ENCODE data around the gene CD3E. TPM values are rescaled to one million over a fixed set of nuclear protein-coding genes. Genes with fewer than 3 reads are reported as not detected.

CD3E gene
- total RNA-seq, 4 donors from 2014 or later = 0.48 to 2.4 TPM; not detected in 2

- Histone ChIP-seq H3K36me3 (no peaks in the 10 kb centered on the region), H3K27ac (no peak overlapping the region), H3K27me3 (no peaks in the 10 kb centered on the region), H3K4me3 (no peak overlapping the region), H3K9me3 (no peaks in the 10 kb centered on the region), H3K4me1 (no peaks in the 10 kb centered on the region)
- no peak for DNase-seq
- intact Hi-C loops (cut with DNase I; ENCODE audit: low total_unique reads) = no loop called here
- no peak for TF ChIP-seq CTCF (IDR thresholded peaks at IDR 0.05)
- TF ChIP-seq POLR2A (IDR thresholded peaks at IDR 0.05) = no peak
These were observed 9.3 kb upstream of the CD3E start for GRCh38 chr11:118295199-118295598.

GRCh38 chr11:118295815-118296454 lies 8.6 kb upstream of the CD3E start:
- intact Hi-C loops (cut with DNase I; ENCODE audit: low total_unique reads) = no loop called here
- TF ChIP-seq POLR2A (IDR thresholded peaks at IDR 0.05) (no peak), CTCF (IDR thresholded peaks at IDR 0.05) (peak in 1 of 4 experiments; percentile 33)
- no peak overlapping the region for H3K27ac ChIP-seq
- H3K27me3 ChIP-seq = no peaks in the 10 kb centered on the region
- no peak overlapping the region for H3K4me3 ChIP-seq
- H3K9me3 ChIP-seq = no peaks in the 10 kb centered on the region
- no peaks in the 10 kb centered on the region for H3K4me1 ChIP-seq
- no peaks in the 10 kb centered on the region for H3K36me3 ChIP-seq
- no peak for DNase-seq

GRCh38 chr11:118301600-118302195 lies 2.8 kb upstream of the CD3E start:
- H3K27ac ChIP-seq = no peak overlapping the region
- no peaks in the 10 kb centered on the region for H3K9me3 ChIP-seq
- no peaks in the 10 kb centered on the region for H3K4me1 ChIP-seq
- no peaks in the 10 kb centered on the region for H3K27me3 ChIP-seq
- TF ChIP-seq CTCF (IDR thresholded peaks at IDR 0.05) = no peak
- TF ChIP-seq POLR2A (IDR thresholded peaks at IDR 0.05) = no peak
- no peaks in the 10 kb centered on the region for H3K36me3 ChIP-seq
- H3K4me3 ChIP-seq = no peak overlapping the region
- no peak for DNase-seq
- intact Hi-C loops (cut with DNase I; ENCODE audit: low total_unique reads) = no loop called here

GRCh38 chr11:118304227-118304567 lies 333 bp upstream of the CD3E start:
- Histone ChIP-seq H3K9me3 (no peaks in the 10 kb centered on the region), H3K27me3 (no peaks in the 10 kb centered on the region), H3K4me1 (no peaks in the 10 kb centered on the region), H3K4me3 (no peak overlapping the region), H3K36me3 (no peaks in the 10 kb centered on the region), H3K27ac (no peak overlapping the region)
- no peak for DNase-seq
- TF ChIP-seq POLR2A (IDR thresholded peaks at IDR 0.05) (no peak), CTCF (IDR thresholded peaks at IDR 0.05) (no peak)
- intact Hi-C loops (cut with DNase I; ENCODE audit: low total_unique reads) = no loop called here

GRCh38 chr11:118305726-118306125 lies 1.2 kb downstream of the CD3E start:
- TF ChIP-seq POLR2A (IDR thresholded peaks at IDR 0.05) (no peak), CTCF (IDR thresholded peaks at IDR 0.05) (no peak)
- Histone ChIP-seq H3K36me3 (no peaks in the 10 kb centered on the region), H3K9me3 (no peaks in the 10 kb centered on the region), H3K27ac (no peak overlapping the region), H3K4me3 (no peak overlapping the region), H3K4me1 (no peaks in the 10 kb centered on the region), H3K27me3 (no peaks in the 10 kb centered on the region)
- intact Hi-C loops (cut with DNase I; ENCODE audit: low total_unique reads) = no loop called here
- no peak for DNase-seq

Data from uterus (tissue), 4 donors.